Spleen (tissue), 7 donors: ENCODE measurements around the gene ZBTB7C.

ENCODE experiments used
- CTCF ChIP-seq, 11 experiments: fragments of 200-600 bp in 7 of 11; fragments of 450-650 bp in 4 of 11; sonication (generic) in 4 of 11; IDR thresholded peaks in 8 of 11; conservative IDR thresholded peaks in 3 of 11; 1 replicate in 7 of 11; 2 replicates in 4 of 11; pipeline versions ENCODE4 v1.4.0 to v1.8.0; 2016 to 2021; ENCODE audit warnings: antibody characterized with exemption in 11 of 11, inconsistent platforms in 4 of 11, mild to moderate bottlenecking in 1 of 11
- POLR2AphosphoS5 ChIP-seq, 3 donors: sonication (generic); formaldehyde crosslinking; IDR thresholded peaks; one replicate each; pipeline ENCODE4 v1.5.1; 2017; ENCODE audit warnings: antibody characterized with exemption in 3 of 3
- donor health status: DM: no; HTN: no; CAD: no; lungs with moderate emphysema.
- donor health status: DM: no; HTN: no; CAD: no.
- donor health status: DM: no; HTN: no; CAD: no.

- TF ChIP-seq CTCF (IDR thresholded peaks at IDR 0.05 in 8 of 11, conservative IDR thresholded peaks at IDR 0.05 in 3 of 11): no peak
- no peak for TF ChIP-seq POLR2AphosphoS5 (IDR thresholded peaks at IDR 0.05)
Measured at GRCh38 chr18:48076461-48076860, 332.7 kb downstream of the ZBTB7C start.
